ENCODE results near the gene PRKAR1B. TPM values are rescaled to one million over a fixed set of nuclear protein-coding genes. Genes with fewer than 3 reads are reported as not detected.

PRKAR1B gene
- polyA plus RNA-seq, 1 of the 3 experiments (the other 2 are of a cell fraction), result 63.7 TPM

GRCh38 chr7:674454-675410, 52.3 kb downstream of the PRKAR1B start:
- Histone ChIP-seq H3F3A (replicated peaks; ENCODE audit: insufficient read depth) (no peaks in the 10 kb centered on the region), H3K9ac (no peak overlapping the region), H3K79me2 (ENCODE audit: insufficient read depth) (no peaks in the 10 kb centered on the region), H3K4me3 (ENCODE audit: low read depth in 2 of 2, low read length in 1 of 2) (no peak overlapping the region), H4K20me1 (ENCODE audit: insufficient read depth) (no peaks in the 10 kb centered on the region), H2AFZ (ENCODE audit: low read depth) (no peak overlapping the region), H3K4me1 (ENCODE audit: control insufficient read depth in 1 of 2, insufficient read depth in 2 of 2, low read depth in 1 of 2, low read length in 1 of 2) (no peaks in the 10 kb centered on the region), H3K9me2 (no peaks in the 10 kb centered on the region), H3K27me3 (ENCODE audit: insufficient read depth) (no peaks in the 10 kb centered on the region), H3K36me3 (replicated peaks in 1 of 2; ENCODE audit: control insufficient read depth in 1 of 2, insufficient read depth in 2 of 2, low read length in 1 of 2) (peaks cover 6 to 26% of the 10 kb centered on the region in 2 experiments), H3K9me3 (no peaks in the 10 kb centered on the region), H3K4me2 (no peak overlapping the region), H3K27ac (ENCODE audit: low read depth in 2 of 2, low read length in 1 of 2) (no peak overlapping the region)
- CTCF ChIA-PET, result interaction anchor here (0.9 to 1.1 kb wide), 2 partner anchors 9 kb away, joined by 4 to 6 read pairs; no protein-coding TSS in a partner anchor
- POLR2A ChIA-PET, result interaction anchor here (0.6 kb wide), 2 partner anchors 12 to 186 kb away, joined by 4 read pairs; no protein-coding TSS in a partner anchor
- no peak for DNase-seq
- WGBS (ENCODE audit: low lambda C conversion rate), result 94% methylated on average over 16 of the region's 16 CpGs
- no peak for TF ChIP-seq POLR2AphosphoS5 (IDR thresholded peaks at IDR 0.05; ENCODE audit: low read depth, low read length)
- TF ChIP-seq IRF3 (IDR thresholded peaks at IDR 0.05; ENCODE audit: low read depth, low read length), result no peak
- no peak for TF ChIP-seq MXI1 (IDR thresholded peaks at IDR 0.05; ENCODE audit: low read depth, low read length)
- no peak for TF ChIP-seq FOXJ3 (CRISPR knock-in tag; IDR thresholded peaks at IDR 0.05)
- TF ChIP-seq RFX5 (IDR thresholded peaks at IDR 0.05; ENCODE audit: low read length), result no peak
- TF ChIP-seq, protein P1, sequence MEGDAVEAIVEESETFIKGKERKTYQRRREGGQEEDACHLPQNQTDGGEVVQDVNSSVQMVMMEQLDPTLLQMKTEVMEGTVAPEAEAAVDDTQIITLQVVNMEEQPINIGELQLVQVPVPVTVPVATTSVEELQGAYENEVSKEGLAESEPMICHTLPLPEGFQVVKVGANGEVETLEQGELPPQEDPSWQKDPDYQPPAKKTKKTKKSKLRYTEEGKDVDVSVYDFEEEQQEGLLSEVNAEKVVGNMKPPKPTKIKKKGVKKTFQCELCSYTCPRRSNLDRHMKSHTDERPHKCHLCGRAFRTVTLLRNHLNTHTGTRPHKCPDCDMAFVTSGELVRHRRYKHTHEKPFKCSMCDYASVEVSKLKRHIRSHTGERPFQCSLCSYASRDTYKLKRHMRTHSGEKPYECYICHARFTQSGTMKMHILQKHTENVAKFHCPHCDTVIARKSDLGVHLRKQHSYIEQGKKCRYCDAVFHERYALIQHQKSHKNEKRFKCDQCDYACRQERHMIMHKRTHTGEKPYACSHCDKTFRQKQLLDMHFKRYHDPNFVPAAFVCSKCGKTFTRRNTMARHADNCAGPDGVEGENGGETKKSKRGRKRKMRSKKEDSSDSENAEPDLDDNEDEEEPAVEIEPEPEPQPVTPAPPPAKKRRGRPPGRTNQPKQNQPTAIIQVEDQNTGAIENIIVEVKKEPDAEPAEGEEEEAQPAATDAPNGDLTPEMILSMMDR (IDR thresholded peaks at IDR 0.05), result no peak
- TF ChIP-seq REST (IDR thresholded peaks at IDR 0.05; ENCODE audit: low read depth, low read length), result no peak
- no peak for TF ChIP-seq MEF2A (IDR thresholded peaks at IDR 0.05; ENCODE audit: borderline replicate concordance, low read depth)
- TF ChIP-seq NFIC (IDR thresholded peaks at IDR 0.05; ENCODE audit: borderline replicate concordance), result no peak
- TF ChIP-seq USF1 (IDR thresholded peaks at IDR 0.05; ENCODE audit: borderline replicate concordance, low read depth), result no peak
- TF ChIP-seq TCF12 (IDR thresholded peaks at IDR 0.05), result no peak
- TF ChIP-seq FOXM1 (IDR thresholded peaks at IDR 0.05; ENCODE audit: low read depth), result no peak
- TF ChIP-seq TEAD4 (IDR thresholded peaks at IDR 0.05; ENCODE audit: borderline replicate concordance, insufficient read depth), result no peak
- no peak for TF ChIP-seq GABPA (IDR thresholded peaks at IDR 0.05; ENCODE audit: low read depth)
- TF ChIP-seq CHD2 (IDR thresholded peaks at IDR 0.05; ENCODE audit: low read length, partially characterized antibody), result no peak
- TF ChIP-seq RXRA (IDR thresholded peaks at IDR 0.05; ENCODE audit: borderline replicate concordance, low read depth), result no peak
- no peak for TF ChIP-seq GATA2 (CRISPR knock-in tag; IDR thresholded peaks at IDR 0.05)
